Stimulated activated CD8-positive, alpha-beta memory T cell treated with anti-CD3 and anti-CD28 coated beads, Interleukin-15, amount 100 ng/mL, for 1 hour (primary cell): ENCODE data around the gene IRX2.

Source experiments
- DNase-seq: peaks from one replicate; pipeline ENCODE4 v3.0.0-alpha.2; 2020; ENCODE audit warnings: low read depth

IRX2 gene

GRCh38 chr5:2740051-2740875, 11.2 kb downstream of the IRX2 start:
- DNase-seq: no peak

- no peak for DNase-seq
Observed at GRCh38 chr5:2739360-2740050, 12.0 kb downstream of the IRX2 start.

- DNase-seq: no peak
Observed at GRCh38 chr5:2738700-2739359, 12.6 kb downstream of the IRX2 start.

GRCh38 chr5:2738156-2738699, 13.2 kb downstream of the IRX2 start:
- no peak for DNase-seq

GRCh38 chr5:2737273-2738155, 14.0 kb downstream of the IRX2 start:
- DNase-seq: no peak

- no peak for DNase-seq
Observed at GRCh38 chr5:2736872-2737271, 14.6 kb downstream of the IRX2 start.

- no peak for DNase-seq
Observed at GRCh38 chr5:2735996-2736395, 15.5 kb downstream of the IRX2 start.

- DNase-seq: no peak
Observed at GRCh38 chr5:2732850-2733249, 18.6 kb downstream of the IRX2 start.

- no peak for DNase-seq
Observed at GRCh38 chr5:2732004-2732403, 19.5 kb downstream of the IRX2 start.

GRCh38 chr5:2729189-2729588, 22.3 kb downstream of the IRX2 start:
- no peak for DNase-seq

GRCh38 chr5:2727550-2727949, 23.9 kb downstream of the IRX2 start:
- no peak for DNase-seq

GRCh38 chr5:2725980-2726765, 25.3 kb downstream of the IRX2 start:
- DNase-seq: no peak

GRCh38 chr5:2724831-2725230, 26.6 kb downstream of the IRX2 start:
- no peak for DNase-seq

GRCh38 chr5:2724031-2724581, 27.4 kb downstream of the IRX2 start:
- no peak for DNase-seq

- DNase-seq: no peak
Observed at GRCh38 chr5:2722901-2723300, 28.6 kb downstream of the IRX2 start.

GRCh38 chr5:2721385-2722138, 29.9 kb downstream of the IRX2 start:
- DNase-seq: no peak

GRCh38 chr5:2719332-2719731, 32.1 kb downstream of the IRX2 start:
- DNase-seq: no peak

GRCh38 chr5:2718115-2718514, 33.4 kb downstream of the IRX2 start:
- no peak for DNase-seq

GRCh38 chr5:2715856-2716255, 35.6 kb downstream of the IRX2 start:
- no peak for DNase-seq

- no peak for DNase-seq
Observed at GRCh38 chr5:2714805-2715204, 36.7 kb downstream of the IRX2 start.
